A549 (cell line): ENCODE data around the gene RNF145. TPM values are rescaled to one million over a fixed set of nuclear protein-coding genes. Genes with fewer than 3 reads are reported as not detected.

Source experiments
- ATAC-seq, 2 experiments: fragments of 200-7000 bp in 1 of 2; fragments of >200 bp in 1 of 2; cut with Nextera tagmentation in 1 of 2; cut with Tn5 transposase in 1 of 2; 3 replicates each; pipeline versions ENCODE4 v1.8.0 to v1.9.1; 2018 to 2020; ENCODE audit warnings: mild to moderate bottlenecking in 1 of 2, moderate library complexity in 1 of 2
- CTCF ChIA-PET: fragments of 300-600 bp; sonication (Branson Sonifier 250); formaldehyde crosslinking; extraction: SDS; loops from one replicate; lab custom pipeline; 2021; ENCODE audit warnings: antibody characterized with exemption, inconsistent platforms; lab: Yijun Ruan, JAX
- POLR2A ChIA-PET: fragments of 350-600 bp; formaldehyde crosslinking; extraction: SDS; loops from one replicate; lab custom pipeline; 2021; ENCODE audit warnings: antibody characterized with exemption, inconsistent platforms; lab: Yijun Ruan, JAX
- DNase-seq, 2 experiments: peaks; one replicate each; pipeline versions ENCODE4 v3.0.0 to v3.0.0-alpha.2; 2011 to 2016; ENCODE audit warnings: low read depth in 1 of 2, low spot score in 1 of 2
- FAIRE-seq: peaks from 2 replicates; lab custom pipeline; 2011; peaks lifted over from hg19 to GRCh38; lab: Jason Lieb, UNC
- H3K27ac ChIP-seq, 2 experiments: fragments of >200 bp; sonication (Bioruptor Twin); formaldehyde crosslinking; 3 replicates each; pipeline ENCODE4 v1.5.1; 2016 to 2017
- H3K4me1 ChIP-seq: fragments of >200 bp; sonication (Bioruptor Twin); formaldehyde crosslinking; 3 replicates; pipeline ENCODE4 v1.6.1; 2016
- H3K4me2 ChIP-seq: fragments of >200 bp; sonication (Bioruptor Twin); formaldehyde crosslinking; 3 replicates; pipeline ENCODE4 v1.6.1; 2016
- H3K4me3 ChIP-seq: fragments of >200 bp; sonication (Bioruptor Twin); formaldehyde crosslinking; 3 replicates; pipeline ENCODE4 v1.5.1; 2016
- H3K9me3 ChIP-seq: fragments of >200 bp; sonication (Bioruptor Twin); formaldehyde crosslinking; 3 replicates; pipeline ENCODE4 v1.6.1; 2016
- ATOH8 ChIP-seq: fragments of 250-450 bp; sonication (Bioruptor Pico); IDR thresholded peaks from 2 replicates; pipeline ENCODE4 v1.5.0; 2020; ENCODE audit warnings: low read depth, mild to moderate bottlenecking, moderate library complexity
- BCL3 ChIP-seq: fragments of >200 bp; sonication (Bioruptor Twin); formaldehyde crosslinking; IDR thresholded peaks from 3 replicates; pipeline ENCODE4 v1.6.1; 2016
- BHLHE40 ChIP-seq: IDR thresholded peaks from 2 replicates; pipeline ENCODE4 v1.6.1; 2012; ENCODE audit warnings: low read depth, low read length, inconsistent platforms
- CHD2 ChIP-seq: fragments of 150-350 bp; IDR thresholded peaks from 2 replicates; pipeline ENCODE4 v1.6.1; 2014; ENCODE audit warnings: low read length; ENCODE audit not compliant: partially characterized antibody
- CHD4 ChIP-seq: fragments of 200-600 bp; sonication (generic); IDR thresholded peaks from 2 replicates; pipeline ENCODE4 v1.6.1; 2016; ENCODE audit warnings: antibody characterized with exemption, mild to moderate bottlenecking, borderline replicate concordance
- E2F6 ChIP-seq: IDR thresholded peaks from 2 replicates; pipeline ENCODE4 v1.6.1; 2012; ENCODE audit warnings: low read depth, borderline replicate concordance
- EHF ChIP-seq: fragments of 250-450 bp; sonication (Bioruptor Pico); IDR thresholded peaks from 2 replicates; pipeline ENCODE4 v1.5.0; 2020; ENCODE audit warnings: mild to moderate bottlenecking
- FOSL2 ChIP-seq, 2 experiments: fragments of 450-650 bp in 1 of 2; fragments of >200 bp in 1 of 2; sonication (Bioruptor Twin) in 1 of 2; formaldehyde crosslinking; IDR thresholded peaks; 2 replicates each; pipeline versions ENCODE4 v1.5.0 to v1.6.1; 2016 to 2020; ENCODE audit warnings: mild to moderate bottlenecking in 1 of 2, moderate library complexity in 1 of 2
- GATA3 ChIP-seq: IDR thresholded peaks from 2 replicates; pipeline ENCODE4 v1.6.1; 2012; ENCODE audit warnings: borderline replicate concordance
- HEYL ChIP-seq: fragments of 250-450 bp; sonication (Bioruptor Pico); IDR thresholded peaks from 2 replicates; pipeline ENCODE4 v1.8.0; 2021; ENCODE audit warnings: mild to moderate bottlenecking, moderate library complexity
- HOXB5 ChIP-seq: fragments of 250-450 bp; sonication (Bioruptor Pico); IDR thresholded peaks from 2 replicates; pipeline ENCODE4 v1.5.0; 2020; ENCODE audit warnings: mild to moderate bottlenecking, moderate library complexity
- JUNB ChIP-seq: fragments of >200 bp; sonication (Bioruptor Twin); formaldehyde crosslinking; IDR thresholded peaks from 2 replicates; pipeline ENCODE4 v1.6.1; 2016
- MYC ChIP-seq: IDR thresholded peaks from 2 replicates; pipeline ENCODE4 v1.6.1; 2012; ENCODE audit warnings: mild to moderate bottlenecking, inconsistent platforms, low read length, improper control_type of control experiment, borderline replicate concordance
- NPAS2 ChIP-seq: fragments of 250-450 bp; sonication (Bioruptor Pico); IDR thresholded peaks from 2 replicates; pipeline ENCODE4 v1.8.0; 2022; ENCODE audit warnings: mild to moderate bottlenecking, moderate library complexity, borderline replicate concordance
- PHF8 ChIP-seq: fragments of 200-600 bp; sonication (generic); IDR thresholded peaks from 2 replicates; pipeline ENCODE4 v1.6.1; 2016; ENCODE audit warnings: low read depth, mild to moderate bottlenecking, antibody characterized with exemption, moderate library complexity, borderline replicate concordance
- POLR2AphosphoS2 ChIP-seq: conservative IDR thresholded peaks from 2 replicates; pipeline ENCODE4 v1.6.1; 2012; ENCODE audit warnings: low read length, improper control_type of control experiment, inconsistent platforms
- RAD21 ChIP-seq, 2 experiments: fragments of >200 bp in 1 of 2; sonication (Bioruptor Twin) in 1 of 2; formaldehyde crosslinking in 1 of 2; IDR thresholded peaks in 1 of 2; conservative IDR thresholded peaks in 1 of 2; 2 replicates in 1 of 2; 3 replicates in 1 of 2; pipeline ENCODE4 v1.6.1; 2012 to 2018; ENCODE audit warnings: inconsistent platforms in 1 of 2
- RARB ChIP-seq: fragments of 250-450 bp; sonication (Bioruptor Pico); IDR thresholded peaks from 2 replicates; pipeline ENCODE4 v1.8.0; 2021; ENCODE audit warnings: mild to moderate bottlenecking, moderate library complexity
- SMC3 ChIP-seq: fragments of >200 bp; sonication (Bioruptor Twin); formaldehyde crosslinking; IDR thresholded peaks from 3 replicates; pipeline ENCODE4 v1.6.1; 2018; ENCODE audit warnings: inconsistent platforms
- WGBS: methylation state at CpG from one replicate; pipeline ENCODE4 v1.1.6; 2017; ENCODE audit errors: missing lambda C conversion rate; 5-methylcytosine and 5-hydroxymethylcytosine counted together
- polyA plus RNA-seq, 4 experiments: library from polyadenylated mRNA; depleted of rRNA in 3 of 4; stranded (reverse); fragments of >200 nt; fragmentation: RNase III in 1 of 4; extraction: RNeasy Plus Mini Kit Qiagen cat#74134 plus additional on column Dnase treatment in 1 of 4; gene quantifications; 2 replicates in 3 of 4; 3 replicates in 1 of 4; pipeline ENCODE4 v1.2.3, GENCODE V29; 2011 to 2017
- TF ChIP-seq, protein P1 (sequence below): fragments of 250-450 bp; sonication (Bioruptor Pico); IDR thresholded peaks from 2 replicates; pipeline ENCODE4 v1.5.0; 2021; ENCODE audit warnings: mild to moderate bottlenecking, moderate library complexity, borderline replicate concordance
- TF ChIP-seq, protein P2 (sequence below): fragments of >200 bp; sonication (Bioruptor Twin); formaldehyde crosslinking; IDR thresholded peaks from 3 replicates; pipeline ENCODE4 v1.5.1; 2016

Gene RNF145
- polyA plus RNA-seq, 2 of the 4 experiments (the other 2 are of a cell fraction): 122 to 146 TPM

GRCh38 chr5:159157552-159157951, 51.8 kb downstream of the RNF145 start:
- Histone ChIP-seq H3K9me3 (no peaks in the 10 kb centered on the region), H3K4me3 (no peak overlapping the region), H3K27ac (peak overlapping the region; percentile 60 to 62), H3K4me1 (peaks cover 44% of the 10 kb centered on the region), H3K4me2 (peak overlapping the region; percentile 9; the same call in 2 of the 3 replicates)
- 65% methylated on average over 1 of the region's 1 CpG for WGBS
- no peak for FAIRE-seq
- TF ChIP-seq CHD2 (no peak), NPAS2 (no peak), PHF8 (no peak), JUNB (no peak), HEYL (CRISPR knock-in tag) (no peak), HOXB5 (CRISPR knock-in tag) (no peak)
- ChIA-PET CTCF (interaction anchor here (0.6 to 7.3 kb wide), 38 partner anchors 9 to 215 kb away, joined by 3 to 100 read pairs (median 6); partner anchors contain the start of gene UBLCP1), POLR2A (interaction anchor here (0.5 to 0.9 kb wide), 2 partner anchors 51 to 198 kb away, joined by 4 to 5 read pairs; partner anchors contain the start of gene RNF145)
- no peak; a peak in 1 of 6 replicates for ATAC-seq
- no peak for DNase-seq

DNA sequence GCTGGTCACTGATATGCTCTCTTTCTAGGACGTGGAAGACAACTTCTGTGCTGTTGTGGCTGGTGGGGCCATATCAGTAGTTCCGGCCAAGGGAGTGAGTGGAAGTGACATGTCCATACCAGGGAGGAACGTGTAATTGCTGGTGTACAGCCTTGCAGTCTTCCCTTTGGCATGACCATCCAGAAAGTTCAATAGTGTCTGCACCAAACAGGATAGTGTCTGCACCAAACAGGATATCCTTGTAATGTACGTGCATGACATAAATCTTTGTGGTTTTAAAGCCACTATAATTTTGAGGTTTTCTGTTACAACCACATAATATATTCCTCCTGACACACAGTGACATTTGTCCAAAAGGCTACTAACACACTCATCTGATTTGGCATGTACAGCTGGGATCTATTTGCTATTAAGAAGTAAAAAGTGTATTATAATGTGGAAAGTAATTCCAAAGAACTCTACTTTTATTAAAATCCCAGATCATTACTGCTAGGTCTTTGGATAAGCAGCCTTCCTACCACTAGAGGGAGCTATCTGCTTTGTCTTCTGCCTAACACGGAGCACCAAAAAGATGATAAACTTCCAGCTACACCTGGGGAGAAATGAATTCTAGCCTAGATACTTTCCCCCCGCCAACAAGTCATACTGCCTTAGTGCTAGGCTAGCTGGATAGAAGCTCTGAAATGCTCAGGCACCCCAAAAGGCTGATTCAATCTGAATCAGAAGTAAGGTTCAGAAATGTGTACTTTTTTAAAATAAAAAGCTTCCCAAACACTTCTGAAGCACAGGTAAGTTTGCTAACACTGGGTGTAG, 52.7 kb downstream of the RNF145 start:
- peak; percentile 79 to 83 for ATAC-seq

GRCh38 chr5:159155960-159156359, 53.4 kb downstream of the RNF145 start:
- ChIA-PET CTCF (interaction anchor here (0.6 to 7.3 kb wide), 27 partner anchors 9 to 1338 kb away, joined by 3 to 100 read pairs (median 8); partner anchors contain the start of gene UBLCP1), POLR2A (no interaction called here)
- H3K4me1 ChIP-seq: peaks cover 39% of the 10 kb centered on the region
- no peaks in the 10 kb centered on the region for H3K9me3 ChIP-seq
- H3K4me3 ChIP-seq: no peak overlapping the region
- ATAC-seq (no peak), FAIRE-seq (no peak), DNase-seq (no peak)
- 92% methylated on average over 2 of the region's 2 CpGs for WGBS
- H3K4me2 ChIP-seq: no peak overlapping the region
- no peak overlapping the region for H3K27ac ChIP-seq
- TF ChIP-seq, protein P1, sequence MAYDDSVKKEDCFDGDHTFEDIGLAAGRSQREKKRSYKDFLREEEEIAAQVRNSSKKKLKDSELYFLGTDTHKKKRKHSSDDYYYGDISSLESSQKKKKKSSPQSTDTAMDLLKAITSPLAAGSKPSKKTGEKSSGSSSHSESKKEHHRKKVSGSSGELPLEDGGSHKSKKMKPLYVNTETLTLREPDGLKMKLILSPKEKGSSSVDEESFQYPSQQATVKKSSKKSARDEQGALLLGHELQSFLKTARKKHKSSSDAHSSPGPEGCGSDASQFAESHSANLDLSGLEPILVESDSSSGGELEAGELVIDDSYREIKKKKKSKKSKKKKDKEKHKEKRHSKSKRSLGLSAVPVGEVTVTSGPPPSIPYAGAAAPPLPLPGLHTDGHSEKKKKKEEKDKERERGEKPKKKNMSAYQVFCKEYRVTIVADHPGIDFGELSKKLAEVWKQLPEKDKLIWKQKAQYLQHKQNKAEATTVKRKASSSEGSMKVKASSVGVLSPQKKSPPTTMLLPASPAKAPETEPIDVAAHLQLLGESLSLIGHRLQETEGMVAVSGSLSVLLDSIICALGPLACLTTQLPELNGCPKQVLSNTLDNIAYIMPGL (CRISPR knock-in tag): no peak
- no peak for TF ChIP-seq GATA3
- no peak for TF ChIP-seq POLR2AphosphoS2
- no peak for TF ChIP-seq CHD4
- TF ChIP-seq MYC: no peak
- TF ChIP-seq ATOH8 (CRISPR knock-in tag): no peak
- no peak for TF ChIP-seq RARB (CRISPR knock-in tag)
- no peak for TF ChIP-seq JUNB
- no peak for TF ChIP-seq EHF (CRISPR knock-in tag)
- no peak for TF ChIP-seq E2F6
- no peak for TF ChIP-seq BHLHE40

More for the DNA sequence above, 52.7 kb downstream of the RNF145 start:
- H3K4me3 ChIP-seq: no peak overlapping the region
- CTCF ChIA-PET: interaction anchor here (0.6 to 7.3 kb wide), 50 partner anchors 8 to 216 kb away, joined by 3 to 100 read pairs (median 5); partner anchors contain the start of gene UBLCP1
- H3K27ac ChIP-seq: peak overlapping the region; percentile 56 to 60; a peak in 4 of 6 replicates
- H3K9me3 ChIP-seq: no peaks in the 10 kb centered on the region
- peaks cover 41% of the 10 kb centered on the region for H3K4me1 ChIP-seq
- DNase-seq (peak; percentile 73 to 81), FAIRE-seq (peak; percentile 49)
- WGBS: 49% methylated on average over 6 of the region's 6 CpGs
- POLR2A ChIA-PET: interaction anchor here (0.5 to 0.9 kb wide), 2 partner anchors 52 to 199 kb away, joined by 4 to 5 read pairs; partner anchors contain the start of gene RNF145
- no peak overlapping the region for H3K4me2 ChIP-seq
- TF ChIP-seq FOSL2 (IDR thresholded peaks at IDR 0.05): no peak
- TF ChIP-seq FOSL2 (CRISPR knock-in tag; IDR thresholded peaks at IDR 0.05): no peak
- TF ChIP-seq SMC3: peak; percentile 85
- no peak for TF ChIP-seq BCL3
- TF ChIP-seq, protein P2, sequence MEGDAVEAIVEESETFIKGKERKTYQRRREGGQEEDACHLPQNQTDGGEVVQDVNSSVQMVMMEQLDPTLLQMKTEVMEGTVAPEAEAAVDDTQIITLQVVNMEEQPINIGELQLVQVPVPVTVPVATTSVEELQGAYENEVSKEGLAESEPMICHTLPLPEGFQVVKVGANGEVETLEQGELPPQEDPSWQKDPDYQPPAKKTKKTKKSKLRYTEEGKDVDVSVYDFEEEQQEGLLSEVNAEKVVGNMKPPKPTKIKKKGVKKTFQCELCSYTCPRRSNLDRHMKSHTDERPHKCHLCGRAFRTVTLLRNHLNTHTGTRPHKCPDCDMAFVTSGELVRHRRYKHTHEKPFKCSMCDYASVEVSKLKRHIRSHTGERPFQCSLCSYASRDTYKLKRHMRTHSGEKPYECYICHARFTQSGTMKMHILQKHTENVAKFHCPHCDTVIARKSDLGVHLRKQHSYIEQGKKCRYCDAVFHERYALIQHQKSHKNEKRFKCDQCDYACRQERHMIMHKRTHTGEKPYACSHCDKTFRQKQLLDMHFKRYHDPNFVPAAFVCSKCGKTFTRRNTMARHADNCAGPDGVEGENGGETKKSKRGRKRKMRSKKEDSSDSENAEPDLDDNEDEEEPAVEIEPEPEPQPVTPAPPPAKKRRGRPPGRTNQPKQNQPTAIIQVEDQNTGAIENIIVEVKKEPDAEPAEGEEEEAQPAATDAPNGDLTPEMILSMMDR: peak; percentile 97
- TF ChIP-seq RAD21 (conservative IDR thresholded peaks at IDR 0.05 in 1 of 2, IDR thresholded peaks at IDR 0.05 in 1 of 2): peak; percentile 92 to 93
- TF ChIP-seq, all 56 proteins: peak for 3
